NCI-H1436 treated with DMSO at 0.1 percent for 48 hours (cell line): ENCODE measurements around the gene CEP68.
"Not testable (repeated sequence)": the region's sequence is repeated elsewhere in the genome, so short reads cannot be mapped to it uniquely, and the experiment has no call there.

ENCODE experiments used
- DNase-seq: peaks from one replicate; lab custom pipeline; 2025; lab: John Stamatoyannopoulos, UW

Gene CEP68

DNA sequence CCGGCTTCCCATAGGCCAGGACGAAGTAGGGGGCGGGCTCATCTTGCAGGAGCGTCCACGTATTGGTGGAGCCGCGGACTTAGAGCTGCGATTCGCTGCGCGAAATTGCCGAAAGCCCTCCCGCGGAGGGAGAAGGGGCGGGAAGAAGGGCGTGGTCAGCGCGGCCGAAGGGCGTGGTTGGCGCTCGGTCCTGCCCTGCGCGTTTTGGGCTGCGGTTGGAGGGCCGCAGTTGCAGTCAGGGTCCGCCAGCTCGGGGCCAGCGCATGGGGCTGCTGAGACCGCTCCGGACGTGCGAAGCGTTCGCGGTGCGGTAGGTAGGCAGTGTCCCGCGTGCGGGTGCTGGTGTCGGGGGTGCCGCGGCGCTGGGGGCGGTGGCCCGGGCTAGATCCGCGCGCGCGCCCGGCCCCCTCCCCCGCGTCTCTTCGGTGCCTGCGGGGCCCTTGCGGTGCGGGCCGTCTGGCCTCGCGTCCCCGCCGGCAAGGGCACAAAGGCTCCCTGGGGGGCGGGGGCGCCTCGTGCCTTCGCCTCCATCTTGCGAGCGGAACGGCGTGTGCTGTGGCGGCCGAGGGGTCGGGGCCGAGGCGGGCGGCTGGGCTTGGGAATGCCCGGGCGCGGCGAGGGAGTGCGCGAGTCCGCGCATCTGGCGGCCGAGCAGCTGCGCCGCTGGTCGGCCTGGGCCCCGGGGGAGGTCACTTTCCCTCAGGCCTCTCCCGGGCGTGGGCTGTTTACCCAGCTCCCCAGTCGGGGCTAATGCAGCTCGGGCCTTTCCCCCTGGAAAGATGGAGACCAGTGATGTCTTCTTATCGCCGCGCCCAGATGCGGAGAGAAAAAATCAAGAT is at the start of gene CEP68:
Gene CEP68 (plus strand): TSS at position 202 of the 839 bp plus-strand sequence. CDS start 13,029 bp downstream, outside the sequence.
- peak; percentile 91 for DNase-seq

DNA sequence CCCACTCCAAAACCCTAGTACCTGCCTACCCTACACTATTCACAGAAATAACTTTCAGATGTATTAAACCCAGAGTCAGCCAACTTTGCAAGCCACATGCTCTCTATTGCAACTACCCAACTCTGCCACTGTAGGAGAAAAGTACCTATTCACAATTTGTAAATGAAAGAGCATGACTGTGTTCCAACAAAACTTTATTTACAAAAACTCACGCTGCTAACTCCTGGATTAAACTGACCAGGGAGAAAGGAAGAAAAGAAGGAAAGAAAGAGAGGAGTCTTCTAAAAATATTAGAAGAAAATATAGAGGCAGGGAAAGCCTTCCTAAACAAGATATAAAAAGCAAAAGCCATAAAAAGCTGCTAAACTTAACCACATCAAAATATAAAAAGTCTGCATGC is 42.4 kb upstream of the CEP68 start:
- no peak for DNase-seq

DNA sequence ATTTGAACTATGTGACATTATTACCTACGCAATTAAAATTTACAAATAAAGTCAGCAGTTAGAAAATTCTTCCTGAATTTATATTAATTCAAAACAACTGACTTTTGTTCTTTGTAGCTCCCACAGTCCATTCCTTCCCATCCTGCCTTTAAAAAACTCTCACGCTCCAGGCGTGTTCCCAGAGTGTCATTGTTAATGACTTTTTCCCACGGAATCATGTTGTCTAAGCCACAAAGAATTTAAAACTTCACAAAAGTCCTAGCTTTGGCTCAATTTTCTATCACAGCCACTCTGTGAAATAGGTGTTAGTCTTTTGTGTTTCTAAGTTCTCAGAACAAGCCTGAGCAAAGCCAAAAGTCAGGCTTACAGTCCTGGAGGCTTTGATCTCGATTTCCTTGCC is 40.5 kb upstream of the CEP68 start:
- no peak for DNase-seq

DNA sequence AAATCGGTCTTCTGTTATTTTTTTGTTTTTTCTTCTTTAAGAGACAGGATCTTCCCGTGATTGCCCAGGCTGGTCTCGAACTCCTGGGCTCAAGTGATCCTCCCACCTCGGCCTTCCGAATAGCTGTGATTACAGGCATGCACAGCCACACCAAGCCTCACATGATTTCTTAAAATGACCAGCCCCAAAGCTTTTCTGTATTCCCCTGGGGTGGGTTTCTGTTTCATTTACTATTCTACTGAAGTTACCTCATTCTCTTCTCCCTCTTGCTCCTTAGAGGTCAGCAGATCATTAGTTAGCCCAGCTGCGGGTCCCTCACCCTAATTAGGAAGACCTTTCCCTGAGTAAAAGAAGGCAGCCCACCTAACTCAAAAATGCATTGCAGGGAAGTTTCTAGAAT is 39.4 kb upstream of the CEP68 start:
- DNase-seq = no peak

GRCh38 chr2:65017335-65017734 is 38.9 kb upstream of the CEP68 start:
- no peak for DNase-seq

GRCh38 chr2:65018141-65018582 is 38.1 kb upstream of the CEP68 start:
- no peak for DNase-seq

DNA sequence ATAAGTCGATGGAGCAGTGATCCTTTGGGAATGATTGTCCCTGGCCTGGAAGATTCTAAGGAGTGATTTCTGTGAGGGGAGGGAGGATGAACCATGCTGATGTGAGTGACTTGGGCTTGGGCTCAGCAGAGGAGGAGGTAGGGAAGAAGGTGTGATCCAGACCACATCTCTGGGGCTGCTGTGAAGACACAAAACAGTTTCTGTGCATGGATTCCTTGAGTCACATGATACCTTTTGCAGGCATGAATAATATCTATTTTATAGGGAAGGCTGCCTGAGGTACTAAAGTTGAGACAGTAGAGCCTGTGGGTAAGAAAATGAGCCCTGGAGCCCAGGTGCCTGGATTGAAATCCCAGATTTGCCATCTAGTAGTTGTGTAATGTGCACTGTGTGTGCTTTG is 37.2 kb upstream of the CEP68 start:
- no peak for DNase-seq

GRCh38 chr2:65019675-65020195 is 36.5 kb upstream of the CEP68 start:
- no peak for DNase-seq

DNA sequence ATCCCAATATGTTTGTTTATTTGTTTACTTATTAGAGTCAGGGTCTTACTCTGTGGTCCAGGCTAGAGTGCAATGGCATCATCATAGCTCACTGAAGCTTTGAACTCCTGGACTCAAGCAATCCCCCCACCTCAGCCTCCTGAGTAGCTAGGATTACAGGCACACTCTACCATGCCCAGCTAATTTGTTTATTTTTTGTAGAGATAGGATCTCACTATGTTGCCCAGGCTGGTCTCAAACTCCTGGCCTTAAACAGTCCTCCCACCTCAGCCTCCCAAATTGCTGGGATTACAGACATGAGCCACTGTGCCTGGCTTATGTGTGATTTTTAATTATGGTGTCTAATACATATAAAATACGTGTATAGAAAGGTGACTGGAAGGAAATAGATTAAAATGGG is 36.0 kb upstream of the CEP68 start:
- DNase-seq = not testable (repeated sequence)

GRCh38 chr2:65020943-65021528 is 35.2 kb upstream of the CEP68 start:
- no peak for DNase-seq

GRCh38 chr2:65021709-65022108 is 34.5 kb upstream of the CEP68 start:
- no peak for DNase-seq

DNA sequence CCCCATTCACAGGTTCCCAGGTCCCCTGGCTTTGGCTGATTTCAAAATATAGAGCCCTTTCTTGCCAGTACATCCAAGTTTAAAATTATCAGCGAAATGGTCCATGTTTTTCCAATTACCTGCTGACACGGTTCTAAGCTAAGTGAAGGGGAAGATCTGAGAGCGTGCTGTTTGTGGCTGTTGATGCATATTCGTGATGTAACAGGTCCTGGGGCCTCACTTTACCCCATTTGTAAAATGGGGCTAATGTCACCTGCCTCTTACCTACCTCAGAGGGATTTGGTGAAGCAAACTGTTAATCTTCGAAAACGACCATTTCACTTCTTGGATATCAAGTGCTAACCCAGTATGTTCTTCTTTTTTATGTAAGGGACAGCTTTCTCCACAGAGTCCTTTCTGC is 34.0 kb upstream of the CEP68 start:
- DNase-seq = no peak

- no peak for DNase-seq
Measured at GRCh38 chr2:65023742-65024141, 32.5 kb upstream of the CEP68 start.

DNA sequence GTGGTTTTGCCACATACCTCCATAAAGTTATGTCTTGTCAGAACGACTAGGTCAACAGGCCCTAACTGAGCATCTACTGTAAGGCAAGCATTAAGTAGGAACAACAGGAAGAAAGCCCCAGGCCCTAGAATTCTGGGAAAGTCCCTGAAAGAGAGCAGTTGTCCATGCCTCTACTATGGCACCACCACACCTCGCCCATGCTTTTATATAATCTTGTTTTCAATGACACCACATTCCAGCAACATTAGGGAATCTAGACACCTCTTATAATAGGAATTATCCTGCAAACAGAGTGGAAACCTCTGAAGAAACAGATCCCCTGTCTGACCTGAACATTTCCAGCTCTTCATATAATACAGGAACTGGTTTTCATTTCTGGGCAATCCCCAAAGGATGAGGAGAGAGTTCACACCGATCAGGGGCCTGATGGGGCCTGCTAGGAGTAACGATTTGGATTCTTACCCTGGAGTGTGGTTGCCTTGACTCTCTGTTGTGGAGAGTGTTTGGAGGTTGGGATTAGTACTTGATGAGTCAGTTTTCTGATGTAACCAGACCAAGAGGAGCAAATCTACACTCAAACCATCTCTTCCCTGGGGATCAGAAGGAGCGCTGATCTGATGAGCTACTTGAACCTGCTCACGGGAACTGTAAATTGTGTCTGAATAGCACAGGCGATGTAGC is 31.9 kb upstream of the CEP68 start:
- no peak for DNase-seq

DNA sequence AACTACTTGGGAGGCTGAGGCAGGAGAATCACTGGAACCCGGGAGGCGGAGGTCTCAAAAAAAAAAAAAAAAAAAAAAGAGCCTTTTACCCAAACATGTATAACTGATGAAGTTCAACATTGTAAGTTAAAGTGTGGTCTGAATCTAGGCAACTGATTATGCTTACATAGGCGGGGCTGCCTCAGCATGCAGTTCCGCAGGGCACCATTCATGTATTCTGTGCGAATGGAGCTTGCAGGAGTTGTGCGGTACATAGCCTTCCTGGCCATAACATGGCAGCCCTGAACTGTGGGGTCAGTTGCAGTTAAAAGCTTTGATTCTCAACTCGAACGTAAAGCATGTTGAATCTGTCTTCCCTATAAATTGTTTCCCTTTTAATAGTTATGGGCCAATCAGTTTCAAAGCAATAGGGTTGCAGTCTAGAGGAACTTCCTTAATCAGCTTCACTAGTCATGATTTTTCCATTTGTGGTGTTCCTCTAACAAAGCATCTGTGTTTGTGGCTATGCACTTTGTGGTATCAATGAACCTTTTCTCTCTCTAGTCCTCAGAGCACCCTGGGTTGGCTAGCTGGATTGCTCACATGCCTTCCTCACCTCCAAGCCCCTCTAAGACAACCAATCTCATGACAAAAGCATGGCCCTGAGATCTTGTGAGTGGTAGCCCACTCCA is 30.6 kb upstream of the CEP68 start:
- no peak for DNase-seq

DNA sequence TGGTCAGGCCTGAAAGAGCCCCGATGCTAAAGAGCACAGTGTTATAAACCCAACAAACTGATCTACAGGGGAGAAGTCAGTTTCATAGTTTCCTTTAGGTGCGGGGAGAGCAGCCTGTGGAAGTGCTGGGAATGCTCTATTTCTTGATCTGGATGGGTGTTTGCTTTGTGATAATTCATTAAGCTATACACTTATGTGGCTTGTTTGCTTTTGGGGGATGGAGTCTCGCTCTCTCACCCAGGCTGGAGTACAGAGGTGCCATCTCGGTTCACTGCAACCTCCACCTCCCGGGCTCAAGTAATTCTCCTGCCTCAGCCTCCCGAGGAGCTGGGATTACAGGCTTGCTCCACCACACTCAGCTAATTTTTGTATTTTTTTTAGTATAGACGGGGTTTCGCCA is 30.1 kb upstream of the CEP68 start:
- no peak for DNase-seq

DNA sequence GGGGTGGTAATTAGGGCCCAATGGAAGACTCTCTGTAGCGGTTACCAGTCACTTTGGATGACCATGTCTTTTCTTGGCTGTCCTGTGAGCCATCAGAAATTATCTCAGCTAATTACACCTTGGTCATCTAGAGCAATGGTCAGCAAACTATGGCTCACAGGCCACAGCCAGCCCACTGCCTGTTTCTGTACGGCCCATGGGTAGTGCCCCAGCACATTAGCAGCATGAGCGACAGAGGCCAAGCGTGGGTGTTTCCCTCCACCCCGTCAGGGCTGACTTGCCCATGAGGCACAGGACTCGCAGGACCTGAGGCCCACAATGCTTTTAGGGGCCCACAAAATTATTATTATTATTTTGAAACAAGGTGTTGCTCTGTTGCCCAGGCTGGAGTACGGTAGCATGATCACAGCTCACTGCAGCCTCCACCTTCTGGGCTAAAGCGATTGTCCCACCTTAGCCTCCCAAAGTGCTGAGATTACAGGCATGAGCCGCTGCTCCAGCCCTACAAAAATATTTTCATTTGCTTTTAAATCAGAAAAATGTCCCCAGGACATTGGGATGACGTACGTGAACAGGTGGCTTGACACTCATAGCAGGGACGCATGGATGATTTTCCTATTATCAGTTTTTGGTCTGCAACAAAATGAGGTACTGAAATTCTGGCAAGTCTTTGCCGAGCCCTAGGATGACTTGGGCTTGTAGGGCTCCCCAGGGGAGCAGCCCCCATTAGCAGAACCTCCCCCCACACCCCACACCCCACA is 29.3 kb upstream of the CEP68 start:
- DNase-seq = no peak

- no peak for DNase-seq
Measured at GRCh38 chr2:65027616-65028244, 28.5 kb upstream of the CEP68 start.

DNA sequence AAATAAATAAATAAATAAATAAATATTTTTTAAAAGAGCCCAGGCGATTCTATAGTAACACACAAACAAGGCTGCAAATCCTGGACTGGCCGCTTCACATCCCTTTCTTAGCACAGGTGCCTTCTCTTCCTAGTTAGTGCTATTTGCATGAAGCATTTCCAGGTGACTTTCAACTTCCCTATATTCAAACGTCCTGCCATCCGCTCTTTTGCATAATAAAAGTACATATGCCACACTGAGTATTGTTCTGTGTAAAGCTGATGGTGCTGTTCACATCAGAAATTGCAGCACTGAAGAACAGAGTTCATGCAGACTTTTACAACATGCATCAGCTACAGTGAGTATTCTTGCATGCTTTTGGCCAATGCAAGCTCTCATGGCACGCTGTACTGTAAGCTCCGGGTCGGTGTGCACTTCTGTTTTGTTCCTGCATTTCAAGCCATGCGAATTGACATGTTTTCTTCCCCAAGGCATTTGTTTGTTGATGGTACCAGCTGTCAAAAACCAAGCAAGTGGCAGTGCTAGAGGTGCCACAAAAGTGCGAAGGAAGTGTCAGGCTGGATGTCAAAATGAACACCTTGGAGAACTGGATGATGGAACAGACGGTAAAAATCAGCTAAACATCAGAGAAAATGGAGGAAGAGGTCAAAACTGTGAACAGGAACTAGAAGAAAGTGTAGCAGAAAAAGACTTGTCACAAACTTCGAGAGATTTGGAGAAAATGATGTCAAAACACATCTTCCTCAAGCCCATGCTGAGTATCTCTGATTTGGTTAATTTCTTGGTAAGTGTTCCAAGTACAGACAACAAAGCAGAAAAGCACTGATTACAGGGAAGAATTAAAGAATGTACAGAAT is 25.5 kb upstream of the CEP68 start:
- DNase-seq = no peak
